Measurements from ENCODE around the gene GPR3. TPM values are rescaled to one million over a fixed set of nuclear protein-coding genes. Genes with fewer than 3 reads are reported as not detected.

GPR3 gene
- total RNA-seq, 1 experiment from 2014 or later, result 4.4 TPM

DNA sequence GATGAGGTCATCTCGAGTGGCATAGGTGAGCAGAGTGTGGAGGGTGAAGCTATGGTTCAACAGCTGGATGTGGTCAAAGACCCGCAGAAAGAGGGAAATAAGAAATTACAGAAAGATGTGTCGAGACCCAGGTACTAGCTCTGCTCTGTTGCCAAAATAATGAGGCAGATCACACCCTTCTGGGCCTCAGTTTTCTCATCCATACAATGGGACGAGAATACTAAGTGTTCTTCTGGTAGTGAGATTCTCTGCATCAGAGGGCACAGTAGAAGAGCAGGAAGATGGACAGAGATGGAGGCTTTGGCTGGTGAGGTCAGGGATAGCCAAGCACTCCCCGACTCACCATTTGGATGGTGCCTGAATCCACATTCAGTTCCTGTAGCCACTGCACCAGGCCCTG is 36.7 kb upstream of the GPR3 start:
- WGBS (ENCODE audit: extremely low coverage, insufficient read length, low lambda C conversion rate), result no CpG with 5 or more reads among the region's 5 CpGs
- H3K14ac ChIP-seq (ENCODE audit: insufficient read depth, low read length), result no peak overlapping the region
- H3K4me2 ChIP-seq (ENCODE audit: insufficient read depth, insufficient read length, low read length), result no peak overlapping the region
- no peaks in the 10 kb centered on the region for H3K9me3 ChIP-seq (ENCODE audit: control insufficient read depth, low read depth, low read length)
- no peak overlapping the region for H2BK5ac ChIP-seq (ENCODE audit: insufficient read length, low read length)
- peaks cover 3% of the 10 kb centered on the region; the same call in 1 of the 2 replicates for H3K4me1 ChIP-seq (ENCODE audit: insufficient read depth, low read length)
- no peak for TF ChIP-seq CTCF (conservative IDR thresholded peaks at IDR 0.05)
- H4K20me1 ChIP-seq (ENCODE audit: control insufficient read depth, insufficient read depth, insufficient read length), result peaks cover 4% of the 10 kb centered on the region
- H3K27me3 ChIP-seq (ENCODE audit: insufficient read depth, low read length), result peaks cover 15% of the 10 kb centered on the region; the same call in 1 of the 2 replicates
- no peak for DNase-seq
- Mint-ChIP-seq H3K36me3 (ENCODE audit: insufficient read depth in 1 of 3, low read depth in 3 of 3) (peaks cover 0 to 13% (median 3%) of the 10 kb centered on the region in 3 experiments; a peak in 4 of 7 replicates), H3K4me3 (no peak overlapping the region), H3K4me1 (peaks cover 17 to 28% of the 10 kb centered on the region in 2 experiments), H3K27me3 (ENCODE audit: low read depth) (peaks cover 47% of the 10 kb centered on the region), H3K27ac (no peak overlapping the region), H3K9me3 (no peaks in the 10 kb centered on the region; a peak in 1 of 5 replicates)
- no peak overlapping the region for H3K23ac ChIP-seq (ENCODE audit: insufficient read length, low read depth, low read length)
- H2BK20ac ChIP-seq (ENCODE audit: low read depth, low read length, poor library complexity, severe bottlenecking), result no peak overlapping the region
- H3K18ac ChIP-seq (ENCODE audit: insufficient read length, low read depth, low read length), result no peak overlapping the region
- H2BK15ac ChIP-seq (ENCODE audit: low read depth, low read length), result no peak overlapping the region
- H3T11ph ChIP-seq (ENCODE audit: low read length), result no peak overlapping the region
- no peak overlapping the region for H3K27ac ChIP-seq (ENCODE audit: insufficient read length, low read depth, low read length)
- no peak overlapping the region for H3K56ac ChIP-seq (ENCODE audit: insufficient read length, low read depth, low read length)
- no peak overlapping the region for H4K5ac ChIP-seq (ENCODE audit: insufficient read length, low read depth, low read length)
- H2BK12ac ChIP-seq (ENCODE audit: insufficient read length, low read depth, low read length), result no peak overlapping the region
- no peak overlapping the region for H2BK120ac ChIP-seq (ENCODE audit: low read depth, low read length, poor library complexity, severe bottlenecking)
- H3K23me2 ChIP-seq (ENCODE audit: insufficient read length, low read depth, low read length, poor library complexity, severe bottlenecking), result peaks cover 11% of the 10 kb centered on the region
- H3K4ac ChIP-seq (ENCODE audit: low read depth, low read length), result no peak overlapping the region
- H4K8ac ChIP-seq (replicated peaks; ENCODE audit: insufficient read length, low read depth, low read length), result no peak overlapping the region
- no peak overlapping the region for H2AK5ac ChIP-seq (ENCODE audit: insufficient read length, low read length)
- H2AFZ ChIP-seq (ENCODE audit: low read length), result no peak overlapping the region
- H3K79me2 ChIP-seq (ENCODE audit: insufficient read depth, low read length), result no peaks in the 10 kb centered on the region
- no peaks in the 10 kb centered on the region for H3K79me1 ChIP-seq (ENCODE audit: insufficient read depth, low read depth, low read length, poor library complexity, severe bottlenecking)
- no peak overlapping the region for H4K91ac ChIP-seq (ENCODE audit: insufficient read length, low read depth, low read length)
- no peak overlapping the region for H3K9ac ChIP-seq (ENCODE audit: extremely low read depth, insufficient read length, low read length)

All from H9 (cell line).